Melanocyte of skin (primary cell): ENCODE results near the gene FAM216A. TPM values are rescaled to one million over a fixed set of nuclear protein-coding genes. Genes with fewer than 3 reads are reported as not detected.

Experiments used
- small RNA-seq, 2 donors: library from RNA; depleted of rRNA; stranded (forward); fragments of <200 nt; gene quantifications; one replicate each; pipeline ENCODE3, GENCODE V24; 2012
- total RNA-seq, 2 donors: library from RNA; depleted of rRNA; stranded (reverse); fragments of >200 nt; gene quantifications; 2 replicates each; pipeline ENCODE4 v1.2.3, GENCODE V29; 2012

The FAM216A gene, protein sequence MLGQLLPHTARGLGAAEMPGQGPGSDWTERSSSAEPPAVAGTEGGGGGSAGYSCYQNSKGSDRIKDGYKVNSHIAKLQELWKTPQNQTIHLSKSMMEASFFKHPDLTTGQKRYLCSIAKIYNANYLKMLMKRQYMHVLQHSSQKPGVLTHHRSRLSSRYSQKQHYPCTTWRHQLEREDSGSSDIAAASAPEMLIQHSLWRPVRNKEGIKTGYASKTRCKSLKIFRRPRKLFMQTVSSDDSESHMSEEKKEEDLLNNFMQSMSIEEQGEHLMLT
- 10 to 100 TPM in 1 of 2 donors, 1 to 10 TPM in 1; 8.3 to 10.7 TPM for total RNA-seq

DNA sequence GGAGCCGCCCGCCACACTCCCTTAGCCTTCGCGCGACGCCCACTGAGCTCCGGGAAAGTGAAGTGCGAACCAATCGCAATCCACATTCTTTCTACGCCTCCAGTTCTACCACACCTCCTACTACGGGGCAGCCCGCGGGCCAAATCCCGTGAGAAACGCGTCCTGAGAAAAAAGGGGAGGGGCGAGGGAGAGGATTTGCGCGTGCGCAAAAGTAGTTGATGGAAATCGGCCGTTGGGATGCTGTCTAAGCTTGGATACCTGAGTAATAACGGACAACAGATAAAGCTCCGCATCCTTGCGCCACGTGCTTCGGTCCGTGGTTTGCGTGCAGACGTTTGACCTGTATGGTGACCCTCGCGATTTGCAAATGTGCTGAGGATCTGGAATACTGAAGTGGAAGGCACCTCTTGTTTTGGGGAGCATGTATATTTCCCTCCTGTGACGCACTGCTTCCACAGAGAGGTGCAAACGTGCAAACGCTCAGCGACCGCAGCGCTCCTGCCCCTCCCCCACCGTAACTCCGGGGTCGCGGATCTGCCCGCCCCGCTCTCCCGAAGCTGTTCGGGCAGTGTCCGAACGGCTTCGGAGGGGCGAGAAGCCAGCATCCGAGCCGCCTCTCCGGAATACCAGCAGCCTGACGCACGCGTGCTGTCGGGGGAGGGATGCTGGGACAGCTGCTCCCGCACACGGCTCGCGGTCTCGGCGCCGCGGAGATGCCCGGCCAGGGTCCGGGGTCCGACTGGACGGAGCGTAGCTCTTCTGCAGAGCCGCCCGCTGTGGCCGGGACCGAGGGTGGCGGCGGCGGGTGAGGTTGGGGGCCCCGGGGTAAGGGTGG is at the start of gene FAM216A, which contains the start of gene GPN3:
Gene FAM216A, plus strand, starts transcription at position 632 of the 835 bp plus-strand sequence. Its CDS starts 31 bp downstream, at position 663.
Gene GPN3, minus strand, starts transcription at position 44 of the 835 bp plus-strand sequence. CDS start 54 bp downstream, outside the sequence.

GRCh38 chr12:110449799-110450497 is 18.7 kb upstream of the FAM216A start, which contains the start of gene ARPC3:
Gene ARPC3, minus strand, starts transcription at chr12:110450337. Its CDS starts 77 bp downstream, at chr12:110450260.

DNA sequence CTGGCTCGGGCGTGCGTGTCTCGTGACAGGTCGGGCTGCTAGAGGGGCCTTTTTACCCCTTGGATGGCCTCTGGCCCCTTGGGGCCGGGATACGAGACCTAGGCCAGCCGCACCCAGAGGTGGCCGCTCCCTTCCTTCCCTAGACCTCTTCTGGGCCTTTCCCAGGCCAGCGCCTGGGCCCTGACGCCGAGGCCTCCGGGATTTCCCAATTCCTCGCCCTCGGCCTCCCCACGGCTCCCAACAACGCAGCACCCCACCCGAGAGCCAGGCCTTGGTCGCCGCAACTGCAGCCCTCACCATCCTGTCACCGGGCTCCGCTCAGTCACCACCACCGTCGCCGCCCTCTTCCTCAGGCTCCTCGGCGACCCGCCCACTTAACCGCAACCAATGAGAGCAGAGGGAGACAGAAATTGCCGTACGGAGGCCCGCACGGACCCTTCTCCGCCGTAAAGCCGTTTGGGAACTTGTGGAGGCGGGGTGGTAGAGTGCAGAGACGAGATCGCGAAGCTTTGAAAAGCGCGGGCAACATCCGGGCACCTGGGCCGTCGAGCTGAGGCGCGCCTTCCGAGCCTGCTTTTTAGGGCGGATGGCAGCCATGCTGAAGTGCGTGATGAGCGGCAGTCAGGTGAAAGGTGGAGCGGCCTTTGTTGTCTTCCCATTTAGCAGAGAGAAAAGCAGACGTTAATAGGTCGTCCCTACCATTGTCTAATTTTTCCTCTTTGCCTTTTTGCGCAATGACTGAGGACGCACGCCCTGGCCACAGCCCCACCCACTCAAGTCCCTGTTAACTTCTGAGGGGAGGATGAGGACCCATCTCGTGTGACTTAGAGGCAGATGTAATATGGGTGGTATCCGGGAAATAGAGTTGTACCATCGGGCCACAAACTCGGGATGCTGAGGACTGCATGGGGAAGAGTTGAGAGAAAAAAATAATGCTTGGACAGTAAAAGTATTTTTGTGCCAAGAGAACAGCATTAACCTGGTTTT is 33.4 kb downstream of the FAM216A start, which contains the start of the genes RAD9B and VPS29:
Gene RAD9B, plus strand, starts transcription at position 580 of the 987 bp plus-strand sequence. Its CDS starts 7 bp downstream, at position 587.
Gene VPS29, minus strand, starts transcription at position 360 of the 987 bp plus-strand sequence. Its CDS starts 60 bp downstream, at position 300.

Small RNAs within 50 kb of the gene (small RNA-seq; reads per million reads assigned to genes)
- 0 reads per million in 2 donors for gene RF00278

Other genes starting within 250 kb of the FAM216A start
- 100 to 1,000 TPM; 110 to 189 TPM for gene ATP2A2, start 187.6 kb upstream of the FAM216A start, total RNA-seq
- 10 to 100 TPM; 35.4 to 51.0 TPM for gene ANAPC7, start 65.1 kb upstream of the FAM216A start, total RNA-seq
- 100 to 1,000 TPM; 222 to 230 TPM for gene ARPC3, start 18.5 kb upstream of the FAM216A start, total RNA-seq
- 10 to 100 TPM; 13.1 to 27.0 TPM for gene GPN3, start 588 bp upstream of the FAM216A start, total RNA-seq
- gene VPS29, start 33.3 kb downstream of the FAM216A start, total RNA-seq: 10 to 100 TPM; 54.4 to 86.6 TPM
- under 1 TPM; 0.34 to 1.00 TPM for gene RAD9B, start 33.5 kb downstream of the FAM216A start, total RNA-seq
- 10 to 100 TPM in 1 of 2 donors, 1 to 10 TPM in 1; 8.9 to 13.0 TPM for gene PPTC7, start 114.5 kb downstream of the FAM216A start, total RNA-seq
- 10 to 100 TPM; 20.6 to 55.1 TPM for gene TCTN1, start 145.3 kb downstream of the FAM216A start, total RNA-seq
- under 1 TPM; 0.34 to 0.67 TPM for gene HVCN1, start 220.3 kb downstream of the FAM216A start, total RNA-seq